ENCODE results near the gene MBD3L4. TPM values are rescaled to one million over a fixed set of nuclear protein-coding genes. Genes with fewer than 3 reads are reported as not detected.

MBD3L4 gene
- total RNA-seq, 2 experiments from 2014 or later: not detected

DNA sequence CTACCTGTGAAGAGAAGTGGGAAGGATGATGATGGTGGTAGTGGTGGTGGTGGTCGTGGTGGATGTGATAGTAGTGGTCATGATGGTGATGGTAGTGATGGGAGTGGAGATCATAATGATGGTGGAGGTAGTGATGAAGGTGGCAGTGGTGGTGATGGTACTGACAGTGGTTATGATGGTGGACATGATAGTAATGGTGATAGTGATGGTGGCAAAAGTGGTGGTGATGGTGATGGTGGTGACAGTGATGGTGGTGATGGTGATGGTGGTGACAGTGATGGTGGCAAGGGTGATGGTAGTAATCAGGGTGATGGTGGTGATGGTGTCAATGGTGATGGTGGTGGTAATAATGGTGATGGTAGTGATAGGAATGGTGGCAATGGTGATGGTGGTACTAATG, 44.9 kb downstream of the MBD3L4 start:
- TF ChIP-seq EZH2phosphoT487 (IDR thresholded peaks at IDR 0.05; ENCODE audit: borderline replicate concordance, low read depth, low read length): no peak
- TF ChIP-seq, protein P1, sequence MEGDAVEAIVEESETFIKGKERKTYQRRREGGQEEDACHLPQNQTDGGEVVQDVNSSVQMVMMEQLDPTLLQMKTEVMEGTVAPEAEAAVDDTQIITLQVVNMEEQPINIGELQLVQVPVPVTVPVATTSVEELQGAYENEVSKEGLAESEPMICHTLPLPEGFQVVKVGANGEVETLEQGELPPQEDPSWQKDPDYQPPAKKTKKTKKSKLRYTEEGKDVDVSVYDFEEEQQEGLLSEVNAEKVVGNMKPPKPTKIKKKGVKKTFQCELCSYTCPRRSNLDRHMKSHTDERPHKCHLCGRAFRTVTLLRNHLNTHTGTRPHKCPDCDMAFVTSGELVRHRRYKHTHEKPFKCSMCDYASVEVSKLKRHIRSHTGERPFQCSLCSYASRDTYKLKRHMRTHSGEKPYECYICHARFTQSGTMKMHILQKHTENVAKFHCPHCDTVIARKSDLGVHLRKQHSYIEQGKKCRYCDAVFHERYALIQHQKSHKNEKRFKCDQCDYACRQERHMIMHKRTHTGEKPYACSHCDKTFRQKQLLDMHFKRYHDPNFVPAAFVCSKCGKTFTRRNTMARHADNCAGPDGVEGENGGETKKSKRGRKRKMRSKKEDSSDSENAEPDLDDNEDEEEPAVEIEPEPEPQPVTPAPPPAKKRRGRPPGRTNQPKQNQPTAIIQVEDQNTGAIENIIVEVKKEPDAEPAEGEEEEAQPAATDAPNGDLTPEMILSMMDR (conservative IDR thresholded peaks at IDR 0.05; ENCODE audit: low read length): no peak
- H2AFZ ChIP-seq (ENCODE audit: low read length): no peak overlapping the region
- H3K9me2 ChIP-seq (ENCODE audit: insufficient read depth, low read length): no peaks in the 10 kb centered on the region
- DNase-seq (ENCODE audit: low spot score): no peak
- ChIA-PET CTCF (ENCODE audit: unreplicated experiment) (no interaction called here), POLR2A (no interaction called here)
- H3K79me2 ChIP-seq (ENCODE audit: insufficient read depth, low read depth, low read length): no peaks in the 10 kb centered on the region
- no peak overlapping the region for H3K27ac ChIP-seq (ENCODE audit: low read depth, low read length, poor library complexity, severe bottlenecking)
- no peaks in the 10 kb centered on the region for H4K20me1 ChIP-seq (ENCODE audit: insufficient read depth, low read length)
- no TSS peak for BruUV-seq (replicated peaks)
- no peaks in the 10 kb centered on the region for H3K4me1 ChIP-seq (ENCODE audit: insufficient read depth, low read length, poor library complexity, severe bottlenecking)
- no peaks in the 10 kb centered on the region for H3K36me3 ChIP-seq (ENCODE audit: insufficient read depth, low read length)
- H3K4me2 ChIP-seq (ENCODE audit: low read length): no peak overlapping the region
- no peaks in the 10 kb centered on the region for H3K9me3 ChIP-seq (ENCODE audit: low read length)
- H3K4me3 ChIP-seq (ENCODE audit: low read depth, low read length, poor library complexity, severe bottlenecking): no peak overlapping the region
- intact Hi-C loops (cut with micrococcal nuclease; ENCODE audit: unreplicated experiment): no loop called here

DNA sequence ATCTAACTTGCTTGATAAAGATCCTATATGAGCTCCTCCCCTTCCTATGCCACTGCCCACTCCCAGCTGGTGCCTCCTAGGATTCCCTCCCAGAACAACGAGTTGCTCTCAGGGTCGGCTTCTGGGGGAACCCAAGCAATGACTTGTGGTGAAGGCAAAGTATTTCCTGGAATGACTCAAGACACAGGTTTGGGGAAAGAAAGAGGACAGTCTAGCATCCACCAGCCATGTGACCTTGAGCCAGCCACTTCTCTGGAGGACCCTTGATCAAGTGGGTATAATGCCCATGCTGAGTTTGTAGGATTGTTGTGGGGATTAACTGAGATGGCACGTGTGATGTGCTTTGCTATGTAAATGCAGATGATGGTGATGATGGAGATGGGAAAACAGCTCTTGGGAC, 51.7 kb downstream of the MBD3L4 start:
- H3K4me2 ChIP-seq (ENCODE audit: low read length): no peak overlapping the region
- CTCF ChIA-PET (ENCODE audit: unreplicated experiment): interaction anchor here (0.6 kb wide), 1 partner anchor 662 kb away, joined by 3 read pairs; no protein-coding TSS in a partner anchor
- TF ChIP-seq, protein P1 (conservative IDR thresholded peaks at IDR 0.05; ENCODE audit: low read length): no peak
- no peak for TF ChIP-seq EZH2phosphoT487 (IDR thresholded peaks at IDR 0.05; ENCODE audit: borderline replicate concordance, low read depth, low read length)

DNA sequence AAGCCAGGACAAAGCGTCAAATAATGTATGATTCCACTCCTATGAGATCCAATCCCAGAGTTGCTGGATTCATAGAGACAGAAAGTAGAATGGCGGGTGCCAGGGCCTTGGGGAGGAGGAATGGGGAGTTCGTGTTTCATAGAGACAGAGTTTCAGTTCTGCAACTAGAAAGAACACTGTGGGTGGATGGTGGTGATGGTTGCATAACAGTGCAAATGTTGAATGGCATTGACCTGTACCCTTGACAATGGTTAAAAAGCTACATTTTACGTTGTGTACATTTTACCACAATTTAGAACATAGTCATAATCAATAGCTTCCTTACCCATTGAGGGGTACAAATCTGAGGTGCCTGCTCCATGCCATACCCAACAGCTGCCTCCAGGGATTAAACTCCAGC, 52.1 kb downstream of the MBD3L4 start:
- H3K4me3 ChIP-seq (ENCODE audit: low read depth, low read length, poor library complexity, severe bottlenecking): no peak overlapping the region
- intact Hi-C loops (cut with micrococcal nuclease; ENCODE audit: unreplicated experiment): no loop called here
- BruUV-seq (replicated peaks): no TSS peak
- ChIA-PET CTCF (ENCODE audit: unreplicated experiment) (no interaction called here), POLR2A (no interaction called here)
- peaks cover 5% of the 10 kb centered on the region; the same call in 1 of the 2 replicates for H3K9me3 ChIP-seq (ENCODE audit: low read length)
- no peaks in the 10 kb centered on the region for H3K79me2 ChIP-seq (ENCODE audit: insufficient read depth, low read depth, low read length)
- H3K36me3 ChIP-seq (ENCODE audit: insufficient read depth, low read length): no peaks in the 10 kb centered on the region
- no peak for DNase-seq (ENCODE audit: low spot score)
- no peaks in the 10 kb centered on the region for H3K9me2 ChIP-seq (ENCODE audit: insufficient read depth, low read length)
- H3K27ac ChIP-seq (ENCODE audit: low read depth, low read length, poor library complexity, severe bottlenecking): no peak overlapping the region
- TF ChIP-seq EZH2phosphoT487 (IDR thresholded peaks at IDR 0.05; ENCODE audit: borderline replicate concordance, low read depth, low read length): no peak
- TF ChIP-seq, protein P1 (conservative IDR thresholded peaks at IDR 0.05; ENCODE audit: low read length): no peak
- H4K20me1 ChIP-seq (ENCODE audit: insufficient read depth, low read length): no peaks in the 10 kb centered on the region
- H2AFZ ChIP-seq (ENCODE audit: low read length): no peak overlapping the region
- H3K4me1 ChIP-seq (ENCODE audit: insufficient read depth, low read length, poor library complexity, severe bottlenecking): no peaks in the 10 kb centered on the region
- no peak overlapping the region for H3K4me2 ChIP-seq (ENCODE audit: low read length)

More for the DNA sequence above, 51.7 kb downstream of the MBD3L4 start:
- no peak overlapping the region for H3K27ac ChIP-seq (ENCODE audit: low read depth, low read length, poor library complexity, severe bottlenecking)
- POLR2A ChIA-PET: no interaction called here
- H3K4me1 ChIP-seq (ENCODE audit: insufficient read depth, low read length, poor library complexity, severe bottlenecking): no peaks in the 10 kb centered on the region
- DNase-seq (ENCODE audit: low spot score): no peak
- H2AFZ ChIP-seq (ENCODE audit: low read length): no peak overlapping the region
- H4K20me1 ChIP-seq (ENCODE audit: insufficient read depth, low read length): no peaks in the 10 kb centered on the region
- H3K9me2 ChIP-seq (ENCODE audit: insufficient read depth, low read length): no peaks in the 10 kb centered on the region
- H3K36me3 ChIP-seq (ENCODE audit: insufficient read depth, low read length): no peaks in the 10 kb centered on the region
- no peak overlapping the region for H3K4me3 ChIP-seq (ENCODE audit: low read depth, low read length, poor library complexity, severe bottlenecking)
- no TSS peak for BruUV-seq (replicated peaks)
- intact Hi-C loops (cut with micrococcal nuclease; ENCODE audit: unreplicated experiment): no loop called here
- H3K9me3 ChIP-seq (ENCODE audit: low read length): peaks cover 5% of the 10 kb centered on the region; the same call in 1 of the 2 replicates
- H3K79me2 ChIP-seq (ENCODE audit: insufficient read depth, low read depth, low read length): no peaks in the 10 kb centered on the region

Other genes starting within 250 kb of the MBD3L4 start
- 0.08 TPM in 1 of 2 replicates, not detected in the other for gene ADGRE1, start 152.6 kb downstream of the MBD3L4 start, total RNA-seq (2014; rRNA removed; shearing (Covaris generic))
- 0.17 and 0.46 TPM in 2 replicates for gene ADGRE1, start 152.6 kb downstream of the MBD3L4 start, total RNA-seq (2022)
- gene MBD3L2B, start 18.7 kb downstream of the MBD3L4 start, total RNA-seq (2014; rRNA removed; shearing (Covaris generic)): not detected in 2 replicates
- not detected in 2 replicates for gene MBD3L2B, start 18.7 kb downstream of the MBD3L4 start, total RNA-seq (2022)
- not detected in 2 replicates for gene MBD3L5, start 9.6 kb downstream of the MBD3L4 start, total RNA-seq (2014; rRNA removed; shearing (Covaris generic))
- gene MBD3L5, start 9.6 kb downstream of the MBD3L4 start, total RNA-seq (2022): not detected in 2 replicates
- not detected in 2 replicates for gene MBD3L2, start 9.1 kb upstream of the MBD3L4 start, total RNA-seq (2014; rRNA removed; shearing (Covaris generic))
- gene MBD3L2, start 9.1 kb upstream of the MBD3L4 start, total RNA-seq (2022): not detected in 2 replicates
- not detected in 2 replicates for gene MBD3L3, start 18.5 kb upstream of the MBD3L4 start, total RNA-seq (2014; rRNA removed; shearing (Covaris generic))
- gene MBD3L3, start 18.5 kb upstream of the MBD3L4 start, total RNA-seq (2022): not detected in 2 replicates
- gene ZNF557, start 29.5 kb upstream of the MBD3L4 start, total RNA-seq (2014; rRNA removed; shearing (Covaris generic)): 12.0 and 18.0 TPM in 2 replicates
- gene ZNF557, start 29.5 kb upstream of the MBD3L4 start, total RNA-seq (2022): 16.1 and 18.2 TPM in 2 replicates

Measured in OCI-LY7 (cell line).